Adrenal gland (tissue), 12 donors: ENCODE measurements around the gene JAK2. TPM values are rescaled to one million over a fixed set of nuclear protein-coding genes. Genes with fewer than 3 reads are reported as not detected.

Source experiments
- DNase-seq, 7 donors: peaks; one replicate each; pipeline ENCODE4 v3.0.0-alpha.2; 2019 to 2020
- H3K27ac ChIP-seq, 5 donors: fragments of 200-600 bp; sonication (generic) in 4 of 5; 1 replicate in 3 of 5; 2 replicates in 2 of 5; pipeline versions ENCODE4 v1.5.1 to v1.8.0; 2016 to 2020; ENCODE audit warnings: mild to moderate bottlenecking in 1 of 5
- H3K27me3 ChIP-seq: fragments of 200-600 bp; 2 replicates; pipeline ENCODE4 v1.8.0; 2021
- H3K36me3 ChIP-seq, 2 donors: fragments of 200-600 bp; replicated peaks in 1 of 2; 1 replicate in 1 of 2; 2 replicates in 1 of 2; pipeline versions ENCODE4 v1.5.1 to v1.8.0; 2018 to 2022
- H3K4me1 ChIP-seq, 2 donors: fragments of 200-600 bp; replicated peaks in 1 of 2; 1 replicate in 1 of 2; 2 replicates in 1 of 2; pipeline versions ENCODE4 v1.5.1 to v1.8.0; 2018 to 2021
- H3K4me3 ChIP-seq, 4 donors: fragments of 200-600 bp; sonication (generic) in 3 of 4; one replicate each; pipeline ENCODE4 v1.5.1; 2016 to 2018
- H3K9me3 ChIP-seq, 3 donors: fragments of 200-600 bp; sonication (generic) in 1 of 3; replicated peaks in 1 of 3; 1 replicate in 2 of 3; 2 replicates in 1 of 3; pipeline versions ENCODE4 v1.5.1 to v1.8.0; 2016 to 2021
- POLR2A ChIP-seq, 2 donors: fragments of 450-650 bp; IDR thresholded peaks; one replicate each; pipeline ENCODE4 v1.6.1; 2017; ENCODE audit warnings: antibody characterized with exemption in 2 of 2, mild to moderate bottlenecking in 2 of 2, moderate library complexity in 1 of 2
- WGBS, 4 donors: extraction: QIAGEN DNeasy Blood & Tissue Kit in 2 of 4; methylation state at CpG; one replicate each; pipeline versions ENCODE4 v1.1.5 to v1.1.7; 2013 to 2017; 5-methylcytosine and 5-hydroxymethylcytosine counted together
- intact Hi-C, 2 donors: fragments of 100-400 bp; cut with DNase I; formaldehyde crosslinking; loops; one replicate each; pipeline versions ENCODE4 v1.14.1 to v1.15.0; 2022 to 2023
- polyA plus RNA-seq, 3 donors: library from polyadenylated mRNA; stranded (reverse); fragments of 200-250 nt in 2 of 3; fragments of 350-450 nt in 1 of 3; fragmentation: Illumina TruSeq in 1 of 3; extraction: RNeasy Lipid Tissue Mini Kit (QIAGEN cat#74804) in 1 of 3; gene quantifications; one replicate each; pipeline ENCODE4 v1.2.3, GENCODE V29; 2013 to 2014
- total RNA-seq, 9 donors: library from RNA; depleted of rRNA in 4 of 9; stranded (reverse); fragments of >200 nt in 4 of 9; fragments of 120-200 nt in 1 of 9; fragmentation: NEBNext Ultra II Directional in 1 of 9; extraction: Animal tissue kit (Norgen Biotek cat#: 25700) in 1 of 9; gene quantifications; one replicate each; pipeline versions ENCODE4 v1.1.0 to v1.2.4, GENCODE V29; 2013 to 2023
- TF ChIP-seq, protein P1 (sequence below), 6 experiments: fragments of 450-650 bp in 4 of 6; fragments of 200-600 bp in 2 of 6; sonication (generic) in 1 of 6; IDR thresholded peaks; 1 replicate in 5 of 6; 2 replicates in 1 of 6; pipeline versions ENCODE4 v1.5.1 to v1.8.0; 2016 to 2021; ENCODE audit warnings: antibody characterized with exemption in 6 of 6, mild to moderate bottlenecking in 2 of 6, moderate library complexity in 1 of 6
- donor health status: healthy with polysubstance abuse.
- donor health status: Bipolar disorder and iron deficiency.
- donor health status: DM: yes; HTN: yes; CAD: no.
- donor health status: DM: no; HTN: no; CAD: no.
- donor health status: DM: no; HTN: no; CAD: no.
- donor health status: DM: yes; HTN: yes; CAD: no.

JAK2 gene
- total and polyA plus RNA-seq, 12 donors: 3.5 to 21.0 (median 12.5) TPM

GRCh38 chr9:5052838-5053237 lies 67.8 kb downstream of the JAK2 start:
- H3K4me1 ChIP-seq: no peaks in the 10 kb centered on the region
- no peak overlapping the region for H3K4me3 ChIP-seq
- no peak for TF ChIP-seq POLR2A (IDR thresholded peaks at IDR 0.05)
- TF ChIP-seq, protein P1, sequence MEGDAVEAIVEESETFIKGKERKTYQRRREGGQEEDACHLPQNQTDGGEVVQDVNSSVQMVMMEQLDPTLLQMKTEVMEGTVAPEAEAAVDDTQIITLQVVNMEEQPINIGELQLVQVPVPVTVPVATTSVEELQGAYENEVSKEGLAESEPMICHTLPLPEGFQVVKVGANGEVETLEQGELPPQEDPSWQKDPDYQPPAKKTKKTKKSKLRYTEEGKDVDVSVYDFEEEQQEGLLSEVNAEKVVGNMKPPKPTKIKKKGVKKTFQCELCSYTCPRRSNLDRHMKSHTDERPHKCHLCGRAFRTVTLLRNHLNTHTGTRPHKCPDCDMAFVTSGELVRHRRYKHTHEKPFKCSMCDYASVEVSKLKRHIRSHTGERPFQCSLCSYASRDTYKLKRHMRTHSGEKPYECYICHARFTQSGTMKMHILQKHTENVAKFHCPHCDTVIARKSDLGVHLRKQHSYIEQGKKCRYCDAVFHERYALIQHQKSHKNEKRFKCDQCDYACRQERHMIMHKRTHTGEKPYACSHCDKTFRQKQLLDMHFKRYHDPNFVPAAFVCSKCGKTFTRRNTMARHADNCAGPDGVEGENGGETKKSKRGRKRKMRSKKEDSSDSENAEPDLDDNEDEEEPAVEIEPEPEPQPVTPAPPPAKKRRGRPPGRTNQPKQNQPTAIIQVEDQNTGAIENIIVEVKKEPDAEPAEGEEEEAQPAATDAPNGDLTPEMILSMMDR (IDR thresholded peaks at IDR 0.05): no peak

GRCh38 chr9:5062631-5063030 lies 77.6 kb downstream of the JAK2 start:
- Histone ChIP-seq H3K4me3 (no peak overlapping the region), H3K4me1 (no peaks in the 10 kb centered on the region), H3K27me3 (no peaks in the 10 kb centered on the region), H3K36me3 (peaks cover 0 to 9% of the 10 kb centered on the region in 2 donors), H3K9me3 (no peaks in the 10 kb centered on the region), H3K27ac (no peak overlapping the region)
- WGBS, 4 donors: 47 to 91% (median 57%) methylated on average over 1 of the region's 1 CpG
- intact Hi-C loops: no loop called here
- TF ChIP-seq, protein P1 (IDR thresholded peaks at IDR 0.05): no peak
- no peak for TF ChIP-seq POLR2A (IDR thresholded peaks at IDR 0.05)
- no peak for DNase-seq

More at GRCh38 chr9:5052838-5053237, 67.8 kb downstream of the JAK2 start:
- no peaks in the 10 kb centered on the region for H3K36me3 ChIP-seq
- H3K9me3 ChIP-seq: no peaks in the 10 kb centered on the region
- no peaks in the 10 kb centered on the region for H3K27me3 ChIP-seq
- intact Hi-C loops: no loop called here
- WGBS, 4 donors: 98 to 100% (median 100%) methylated on average over 1 of the region's 1 CpG
- H3K27ac ChIP-seq: no peak overlapping the region
- no peak for DNase-seq

- Histone ChIP-seq H3K4me1 (no peaks in the 10 kb centered on the region), H3K27me3 (no peaks in the 10 kb centered on the region), H3K9me3 (no peaks in the 10 kb centered on the region), H3K4me3 (no peak overlapping the region), H3K36me3 (peaks cover 0 to 30% of the 10 kb centered on the region in 2 donors), H3K27ac (no peak overlapping the region)
- no peak for TF ChIP-seq POLR2A (IDR thresholded peaks at IDR 0.05)
- TF ChIP-seq, protein P1 (IDR thresholded peaks at IDR 0.05): no peak
- WGBS, 4 donors: 88 to 100% (median 91%) methylated on average over 1 of the region's 1 CpG
- DNase-seq: no peak
- intact Hi-C loops: no loop called here
These were observed 87.8 kb downstream of the JAK2 start for GRCh38 chr9:5072871-5073270.

DNA sequence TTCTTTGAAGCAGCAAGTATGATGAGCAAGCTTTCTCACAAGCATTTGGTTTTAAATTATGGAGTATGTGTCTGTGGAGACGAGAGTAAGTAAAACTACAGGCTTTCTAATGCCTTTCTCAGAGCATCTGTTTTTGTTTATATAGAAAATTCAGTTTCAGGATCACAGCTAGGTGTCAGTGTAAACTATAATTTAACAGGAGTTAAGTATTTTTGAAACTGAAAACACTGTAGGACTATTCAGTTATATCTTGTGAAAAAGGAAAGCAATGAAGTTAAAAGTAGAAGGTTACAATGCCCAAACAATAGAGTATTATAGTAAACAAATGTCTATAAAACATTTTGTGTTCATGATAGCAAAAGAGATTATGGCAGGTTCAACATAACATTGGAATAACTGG lies 88.6 kb downstream of the JAK2 start:
- peaks cover 0 to 30% of the 10 kb centered on the region in 2 donors for H3K36me3 ChIP-seq

More for the DNA sequence above, 88.6 kb downstream of the JAK2 start:
- Histone ChIP-seq H3K4me3 (no peak overlapping the region), H3K27ac (no peak overlapping the region), H3K9me3 (no peaks in the 10 kb centered on the region), H3K4me1 (no peaks in the 10 kb centered on the region), H3K27me3 (no peaks in the 10 kb centered on the region)
- no peak for TF ChIP-seq POLR2A (IDR thresholded peaks at IDR 0.05)
- TF ChIP-seq, protein P1 (IDR thresholded peaks at IDR 0.05): no peak
- 82 to 94% (median 90%) methylated on average over 1 of the region's 1 CpG for WGBS, 4 donors
- DNase-seq: no peak
- intact Hi-C loops: no loop called here
